OCI-LY1 (cell line): ENCODE results near the gene ENTPD8.

ENCODE experiments used
- H2AFZ ChIP-seq: fragments of 200-600 bp; sonication (generic), shearing (Covaris generic); 2 replicates; pipeline ENCODE4 v1.6.0; 2014; ENCODE audit warnings: antibody characterized with exemption, mild to moderate bottlenecking, low read length
- H3F3A ChIP-seq: fragments of 200-600 bp; sonication (generic), shearing (Covaris generic); 2 replicates; pipeline ENCODE4 v1.6.0; 2014; ENCODE audit warnings: mild to moderate bottlenecking, antibody characterized with exemption, low read length, moderate library complexity; ENCODE audit not compliant: insufficient read depth
- H3K27ac ChIP-seq: fragments of 200-600 bp; sonication (generic); 2 replicates; pipeline ENCODE4 v1.5.1; 2014; ENCODE audit warnings: low read length, mixed run types, mild to moderate bottlenecking, low read depth; ENCODE audit not compliant: poor library complexity, severe bottlenecking
- H3K27me3 ChIP-seq: fragments of 200-600 bp; sonication (generic); 2 replicates; pipeline ENCODE4 v1.6.0; 2014; ENCODE audit warnings: antibody characterized with exemption, mild to moderate bottlenecking, low read length, moderate library complexity; ENCODE audit not compliant: insufficient read depth
- H3K36me3 ChIP-seq: fragments of 200-600 bp; sonication (generic); 2 replicates; pipeline ENCODE4 v1.6.1; 2014; ENCODE audit warnings: mild to moderate bottlenecking, antibody characterized with exemption, low read length, moderate library complexity, mixed read lengths; ENCODE audit not compliant: insufficient read depth
- H3K4me1 ChIP-seq: fragments of 200-600 bp; sonication (generic); 2 replicates; pipeline ENCODE4 v1.5.1; 2014; ENCODE audit warnings: mild to moderate bottlenecking, low read length, moderate library complexity; ENCODE audit not compliant: insufficient read depth, severe bottlenecking
- H3K4me2 ChIP-seq: fragments of 200-600 bp; sonication (generic), shearing (Covaris generic); 2 replicates; pipeline ENCODE4 v1.6.1; 2014; ENCODE audit warnings: low read length
- H3K4me3 ChIP-seq: fragments of 200-600 bp; sonication (generic); 2 replicates; pipeline ENCODE4 v1.5.1; 2014; ENCODE audit warnings: low read length, low read depth, mild to moderate bottlenecking, mixed read lengths; ENCODE audit not compliant: poor library complexity, severe bottlenecking
- H3K79me2 ChIP-seq: fragments of 200-600 bp; shearing (Covaris generic); 2 replicates; pipeline ENCODE4 v1.6.1; 2016; ENCODE audit warnings: mixed run types, low read length, mixed read lengths; ENCODE audit not compliant: insufficient read depth
- H3K9ac ChIP-seq: fragments of 200-600 bp; sonication (generic), shearing (Covaris generic); 2 replicates; pipeline ENCODE4 v1.6.1; 2014; ENCODE audit warnings: mild to moderate bottlenecking, low read length, mixed read lengths
- H3K9me2 ChIP-seq: fragments of 200-600 bp; sonication (generic), shearing (Covaris generic); 2 replicates; pipeline ENCODE4 v1.6.1; 2014; ENCODE audit warnings: low read depth, mild to moderate bottlenecking, low read length, mixed read lengths
- H3K9me3 ChIP-seq: fragments of 200-600 bp; shearing (Covaris generic); 2 replicates; pipeline ENCODE4 v1.6.1; 2014; ENCODE audit warnings: low read length, mixed read lengths
- H4K20me1 ChIP-seq: fragments of 200-600 bp; sonication (generic), shearing (Covaris generic); 2 replicates; pipeline ENCODE4 v1.6.0; 2016; ENCODE audit warnings: mild to moderate bottlenecking, low read length; ENCODE audit not compliant: insufficient read depth
- EZH2 ChIP-seq: fragments of 200-600 bp; sonication (generic), shearing (Covaris generic); IDR thresholded peaks from 2 replicates; pipeline ENCODE4 v1.8.0; 2017; ENCODE audit warnings: borderline replicate concordance, mixed run types, mild to moderate bottlenecking, antibody characterized with exemption, low read length, moderate library complexity, mixed read lengths
- TF ChIP-seq, protein P1 (sequence below): fragments of 200-600 bp; sonication (generic), shearing (Covaris generic); IDR thresholded peaks from 2 replicates; pipeline ENCODE4 v1.5.1; 2017; ENCODE audit warnings: mild to moderate bottlenecking, antibody characterized with exemption, low read length, moderate library complexity, mixed read lengths

The ENTPD8 gene

DNA sequence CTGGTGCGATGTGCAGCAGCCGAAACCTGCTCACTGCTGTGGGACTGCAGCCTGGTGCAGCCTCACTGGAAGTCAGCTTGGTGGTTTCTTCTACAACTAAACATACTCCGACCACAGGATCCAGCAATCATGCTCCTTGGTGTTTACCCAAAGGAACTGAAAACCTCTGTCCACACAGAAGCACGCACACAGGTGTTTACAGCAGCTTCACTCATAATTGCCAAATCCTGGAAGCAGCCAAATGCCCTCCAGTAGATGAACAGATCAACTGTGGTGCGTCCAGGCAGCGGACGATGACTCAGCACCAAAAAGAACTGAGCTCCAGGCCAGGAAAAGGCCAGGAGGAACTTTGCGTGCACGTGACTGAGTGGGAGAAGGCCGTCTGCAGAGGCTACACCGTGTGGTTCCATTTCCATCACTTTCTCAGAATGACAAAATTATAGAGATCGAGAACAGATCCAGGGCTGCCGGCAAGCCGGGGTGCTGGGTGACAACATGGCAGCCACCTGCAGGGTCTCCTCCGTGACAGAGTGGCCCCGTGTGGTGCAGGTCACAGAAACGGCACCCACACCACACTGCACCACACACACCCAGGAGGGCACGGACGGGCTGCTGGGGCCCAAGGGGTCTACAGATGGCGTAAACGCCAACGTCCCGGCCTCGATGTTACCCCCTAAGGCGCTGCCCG lies 41.1 kb upstream of the ENTPD8 start:
- H3K4me1 ChIP-seq = no peaks in the 10 kb centered on the region
- no peaks in the 10 kb centered on the region for H3K9me2 ChIP-seq
- no peaks in the 10 kb centered on the region for H3K9me3 ChIP-seq
- TF ChIP-seq EZH2 = no peak
- TF ChIP-seq, protein P1, sequence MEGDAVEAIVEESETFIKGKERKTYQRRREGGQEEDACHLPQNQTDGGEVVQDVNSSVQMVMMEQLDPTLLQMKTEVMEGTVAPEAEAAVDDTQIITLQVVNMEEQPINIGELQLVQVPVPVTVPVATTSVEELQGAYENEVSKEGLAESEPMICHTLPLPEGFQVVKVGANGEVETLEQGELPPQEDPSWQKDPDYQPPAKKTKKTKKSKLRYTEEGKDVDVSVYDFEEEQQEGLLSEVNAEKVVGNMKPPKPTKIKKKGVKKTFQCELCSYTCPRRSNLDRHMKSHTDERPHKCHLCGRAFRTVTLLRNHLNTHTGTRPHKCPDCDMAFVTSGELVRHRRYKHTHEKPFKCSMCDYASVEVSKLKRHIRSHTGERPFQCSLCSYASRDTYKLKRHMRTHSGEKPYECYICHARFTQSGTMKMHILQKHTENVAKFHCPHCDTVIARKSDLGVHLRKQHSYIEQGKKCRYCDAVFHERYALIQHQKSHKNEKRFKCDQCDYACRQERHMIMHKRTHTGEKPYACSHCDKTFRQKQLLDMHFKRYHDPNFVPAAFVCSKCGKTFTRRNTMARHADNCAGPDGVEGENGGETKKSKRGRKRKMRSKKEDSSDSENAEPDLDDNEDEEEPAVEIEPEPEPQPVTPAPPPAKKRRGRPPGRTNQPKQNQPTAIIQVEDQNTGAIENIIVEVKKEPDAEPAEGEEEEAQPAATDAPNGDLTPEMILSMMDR = no peak
- no peak overlapping the region for H2AFZ ChIP-seq
- no peak overlapping the region for H3K9ac ChIP-seq
- H3K4me3 ChIP-seq = no peak overlapping the region
- no peaks in the 10 kb centered on the region for H3F3A ChIP-seq
- no peak overlapping the region for H3K4me2 ChIP-seq
- H3K79me2 ChIP-seq = no peaks in the 10 kb centered on the region
- no peaks in the 10 kb centered on the region for H3K27me3 ChIP-seq
- no peaks in the 10 kb centered on the region for H3K36me3 ChIP-seq
- no peak overlapping the region for H3K27ac ChIP-seq
- no peaks in the 10 kb centered on the region for H4K20me1 ChIP-seq

DNA sequence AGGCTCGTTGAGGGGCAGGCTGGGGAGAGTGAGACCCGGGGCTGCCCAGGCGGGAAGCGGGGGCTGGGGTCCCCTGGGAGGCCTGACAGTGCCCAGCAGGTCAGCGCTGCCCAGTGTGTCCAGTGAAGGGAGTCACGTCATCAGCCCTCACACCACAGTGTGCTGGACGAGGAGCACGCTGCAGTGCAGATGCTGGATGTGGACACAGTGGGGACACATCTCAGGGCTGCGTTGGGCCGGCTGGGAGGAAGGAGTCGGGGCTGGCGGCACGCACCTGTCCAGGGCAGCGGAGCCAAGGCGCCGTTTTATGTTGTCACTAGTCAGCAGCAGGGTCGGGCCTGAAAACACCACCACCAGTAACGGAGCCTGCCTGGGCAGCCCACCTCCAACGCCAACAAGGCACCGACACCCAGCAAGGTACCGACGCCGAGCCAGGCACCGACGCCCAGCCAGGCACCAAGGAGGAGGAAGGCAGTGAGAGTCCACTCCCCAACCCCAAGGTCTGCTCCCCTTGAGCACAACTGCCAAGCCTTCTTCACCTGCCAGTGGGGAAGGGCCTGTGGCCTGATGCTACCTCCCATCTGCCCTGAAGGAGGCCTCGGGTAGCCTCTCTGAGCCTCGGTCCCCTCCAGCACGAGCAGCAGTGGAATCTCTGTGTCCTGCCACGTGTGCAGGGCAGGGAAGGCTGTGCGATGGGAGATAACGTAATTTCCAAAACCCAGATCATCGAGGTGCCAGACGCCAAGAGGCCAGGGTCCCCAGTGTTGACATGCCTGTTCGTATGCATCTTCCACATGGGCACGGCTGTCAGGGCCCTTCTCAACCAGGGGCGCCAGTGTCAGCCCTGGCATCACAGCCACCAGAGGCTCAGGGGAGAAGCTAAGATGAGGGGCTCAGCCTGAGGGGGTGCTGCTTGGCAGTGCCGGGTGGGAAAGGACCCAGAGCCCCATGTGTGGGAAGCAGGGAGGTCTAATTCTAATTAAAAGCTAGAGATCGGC lies 39.8 kb upstream of the ENTPD8 start:
- Histone ChIP-seq H2AFZ (no peak overlapping the region), H3K36me3 (no peaks in the 10 kb centered on the region), H3K79me2 (no peaks in the 10 kb centered on the region), H3K9ac (no peak overlapping the region), H3K4me1 (no peaks in the 10 kb centered on the region), H4K20me1 (no peaks in the 10 kb centered on the region), H3F3A (no peaks in the 10 kb centered on the region), H3K4me2 (no peak overlapping the region), H3K27ac (no peak overlapping the region), H3K9me3 (peaks cover 5% of the 10 kb centered on the region; the same call in 1 of the 2 replicates), H3K9me2 (no peaks in the 10 kb centered on the region), H3K27me3 (no peaks in the 10 kb centered on the region), H3K4me3 (no peak overlapping the region)
- TF ChIP-seq, protein P1 = no peak
- no peak for TF ChIP-seq EZH2

DNA sequence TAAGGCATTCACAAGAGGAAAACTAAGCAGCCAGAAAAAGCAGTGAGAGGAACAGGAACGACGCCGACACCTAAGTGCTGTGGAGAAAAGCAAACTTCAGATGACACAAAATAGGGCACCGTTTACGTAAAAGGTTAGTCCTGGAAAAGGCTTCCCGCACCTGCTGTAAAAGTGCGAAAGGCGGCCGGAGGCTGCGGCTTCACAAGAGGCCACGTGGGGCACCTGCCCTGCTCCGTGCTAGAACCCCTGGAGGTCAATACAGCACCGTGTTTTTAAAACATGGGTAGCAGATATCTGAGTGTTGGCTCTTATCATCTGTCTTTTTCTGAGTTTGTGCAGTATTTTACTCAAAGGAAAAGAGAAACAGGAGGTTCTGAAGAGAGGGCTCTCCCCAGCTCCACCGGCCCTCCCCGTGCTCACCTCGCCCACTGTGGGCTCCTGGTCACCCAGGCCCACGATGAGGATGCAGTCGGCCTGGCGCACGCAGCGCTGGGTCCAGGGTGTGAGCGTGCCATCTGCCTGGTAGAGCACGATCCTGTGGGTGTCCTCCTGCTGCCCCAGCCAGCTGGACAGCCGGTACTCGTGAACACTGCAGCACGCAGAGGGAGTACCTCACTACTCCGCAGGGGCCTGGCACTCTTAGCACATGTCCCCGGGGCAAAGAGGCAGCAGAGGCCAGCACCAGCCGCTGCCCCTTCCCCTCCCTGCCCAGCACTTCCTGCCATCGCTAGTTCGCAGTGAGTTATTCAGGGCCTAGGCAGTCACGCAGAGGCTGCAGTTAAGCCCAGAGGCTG lies 38.9 kb upstream of the ENTPD8 start:
- H3K4me3 ChIP-seq = no peak overlapping the region
- H3K9ac ChIP-seq = no peak overlapping the region
- no peaks in the 10 kb centered on the region for H4K20me1 ChIP-seq
- no peak overlapping the region for H3K4me2 ChIP-seq
- no peaks in the 10 kb centered on the region for H3K79me2 ChIP-seq
- H3K9me2 ChIP-seq = no peaks in the 10 kb centered on the region
- H3K27me3 ChIP-seq = no peaks in the 10 kb centered on the region
- no peak overlapping the region for H3K27ac ChIP-seq
- H3K36me3 ChIP-seq = no peaks in the 10 kb centered on the region
- no peaks in the 10 kb centered on the region for H3K4me1 ChIP-seq
- TF ChIP-seq EZH2 = no peak
- H2AFZ ChIP-seq = no peak overlapping the region
- peaks cover 8% of the 10 kb centered on the region; the same call in 1 of the 2 replicates for H3K9me3 ChIP-seq
- no peaks in the 10 kb centered on the region for H3F3A ChIP-seq
